Measurements from ENCODE around the gene ZDHHC18. TPM values are rescaled to one million over a fixed set of nuclear protein-coding genes. Genes with fewer than 3 reads are reported as not detected.

Gene ZDHHC18
- total and polyA plus RNA-seq, 9 donors: 9.5 to 15.8 (median 12.3) TPM

DNA sequence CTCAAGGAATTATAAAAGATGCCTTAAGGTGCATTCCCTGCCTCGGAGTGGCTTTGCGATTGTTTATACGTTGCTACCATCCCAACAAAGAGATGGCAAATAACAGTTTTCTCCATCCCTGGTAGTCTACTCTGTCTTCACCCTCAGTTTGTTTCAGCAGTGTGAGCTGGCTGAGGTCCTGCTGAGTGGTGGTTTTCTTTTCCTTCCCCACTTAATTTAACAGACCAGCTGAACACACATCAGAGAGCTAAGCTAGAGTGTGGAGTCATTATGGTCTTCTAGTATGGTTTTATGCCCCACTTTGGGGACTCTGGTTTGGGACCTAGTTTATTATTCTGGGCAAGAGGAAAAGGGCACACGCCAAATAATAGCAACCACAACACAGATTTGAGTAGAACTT, 36.6 kb upstream of the ZDHHC18 start:
- Histone ChIP-seq H3K27me3 (no peaks in the 10 kb centered on the region), H3K9me3 (no peaks in the 10 kb centered on the region), H3K4me3 (no peak overlapping the region), H3K4me1 (ENCODE audit: insufficient read depth) (peaks cover 15% of the 10 kb centered on the region), H3K27ac (no peak overlapping the region), H3K36me3 (no peaks in the 10 kb centered on the region)
- intact Hi-C loops (cut with DNase I): loop anchor here (2.0 to 10.0 kb wide), 5 partner anchors 65 to 188 kb away; partner anchors contain the start of gene ARID1A (in 3 of the 4)
- TF ChIP-seq, protein P1, sequence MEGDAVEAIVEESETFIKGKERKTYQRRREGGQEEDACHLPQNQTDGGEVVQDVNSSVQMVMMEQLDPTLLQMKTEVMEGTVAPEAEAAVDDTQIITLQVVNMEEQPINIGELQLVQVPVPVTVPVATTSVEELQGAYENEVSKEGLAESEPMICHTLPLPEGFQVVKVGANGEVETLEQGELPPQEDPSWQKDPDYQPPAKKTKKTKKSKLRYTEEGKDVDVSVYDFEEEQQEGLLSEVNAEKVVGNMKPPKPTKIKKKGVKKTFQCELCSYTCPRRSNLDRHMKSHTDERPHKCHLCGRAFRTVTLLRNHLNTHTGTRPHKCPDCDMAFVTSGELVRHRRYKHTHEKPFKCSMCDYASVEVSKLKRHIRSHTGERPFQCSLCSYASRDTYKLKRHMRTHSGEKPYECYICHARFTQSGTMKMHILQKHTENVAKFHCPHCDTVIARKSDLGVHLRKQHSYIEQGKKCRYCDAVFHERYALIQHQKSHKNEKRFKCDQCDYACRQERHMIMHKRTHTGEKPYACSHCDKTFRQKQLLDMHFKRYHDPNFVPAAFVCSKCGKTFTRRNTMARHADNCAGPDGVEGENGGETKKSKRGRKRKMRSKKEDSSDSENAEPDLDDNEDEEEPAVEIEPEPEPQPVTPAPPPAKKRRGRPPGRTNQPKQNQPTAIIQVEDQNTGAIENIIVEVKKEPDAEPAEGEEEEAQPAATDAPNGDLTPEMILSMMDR (IDR thresholded peaks at IDR 0.05): no peak
- TF ChIP-seq POLR2A (IDR thresholded peaks at IDR 0.05) (no peak), EP300 (IDR thresholded peaks at IDR 0.05) (no peak)
- WGBS, 3 donors: 66 to 76% (median 71%) methylated on average over 4 of the region's 4 CpGs
- no peak for DNase-seq

DNA sequence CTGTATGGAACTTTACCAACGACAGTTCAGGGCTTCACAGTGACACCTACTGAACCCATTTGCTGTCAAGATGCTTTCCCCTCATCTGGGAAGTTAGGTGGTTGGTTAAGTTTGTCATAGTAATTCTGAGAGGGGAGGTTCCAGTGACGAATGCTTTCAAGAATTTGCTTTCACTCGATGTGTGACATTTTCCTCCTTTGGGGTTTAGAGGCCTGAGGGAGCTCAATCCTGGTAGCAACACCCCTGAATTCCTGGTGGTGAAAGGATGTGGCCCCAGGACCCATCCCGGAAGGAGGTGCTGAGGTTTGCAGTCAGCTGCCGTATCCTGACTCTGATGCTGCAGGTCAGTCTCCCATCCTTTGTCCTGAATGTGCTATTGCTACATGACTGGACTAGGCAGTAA, 35.9 kb upstream of the ZDHHC18 start:
- Histone ChIP-seq H3K4me3 (no peak overlapping the region), H3K27ac (no peak overlapping the region), H3K9me3 (no peaks in the 10 kb centered on the region), H3K36me3 (no peaks in the 10 kb centered on the region), H3K27me3 (no peaks in the 10 kb centered on the region), H3K4me1 (ENCODE audit: insufficient read depth) (peaks cover 10% of the 10 kb centered on the region)
- DNase-seq: no peak
- TF ChIP-seq EP300 (IDR thresholded peaks at IDR 0.05) (no peak), POLR2A (IDR thresholded peaks at IDR 0.05) (no peak)
- TF ChIP-seq, protein P1 (IDR thresholded peaks at IDR 0.05): no peak
- 68 to 80% (median 75%) methylated on average over 5 of the region's 5 CpGs for WGBS, 3 donors
- intact Hi-C loops (cut with DNase I): loop anchor here in 3 of 4 donors (2.0 to 5.0 kb wide), 2 partner anchors 188 kb away; no protein-coding TSS in a partner anchor

DNA sequence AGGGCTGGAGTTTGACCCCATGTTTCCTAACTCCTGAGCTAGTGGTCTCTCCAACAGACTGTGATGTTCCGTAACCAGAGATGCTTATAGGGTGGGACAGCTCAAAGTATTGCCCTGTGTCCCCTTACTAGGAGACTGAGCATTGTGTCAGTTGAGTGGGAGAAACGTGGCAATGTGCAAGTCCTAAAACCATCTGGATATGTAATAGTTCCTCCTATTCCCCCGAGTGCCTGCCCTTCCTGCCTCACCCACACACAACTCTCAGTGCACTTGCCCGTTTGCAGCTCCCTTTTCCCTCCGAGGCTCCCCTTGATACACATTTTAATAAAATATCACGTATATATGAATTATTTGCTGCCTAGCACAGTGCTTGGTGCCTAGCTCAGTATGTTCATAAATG, 35.3 kb upstream of the ZDHHC18 start:
- 64 to 69% (median 68%) methylated on average over 6 of the region's 6 CpGs for WGBS, 3 donors
- H3K36me3 ChIP-seq: no peaks in the 10 kb centered on the region
- intact Hi-C loops (cut with DNase I): loop anchor here in 3 of 4 donors (2.0 to 5.0 kb wide), 2 partner anchors 188 to 189 kb away; no protein-coding TSS in a partner anchor

DNA sequence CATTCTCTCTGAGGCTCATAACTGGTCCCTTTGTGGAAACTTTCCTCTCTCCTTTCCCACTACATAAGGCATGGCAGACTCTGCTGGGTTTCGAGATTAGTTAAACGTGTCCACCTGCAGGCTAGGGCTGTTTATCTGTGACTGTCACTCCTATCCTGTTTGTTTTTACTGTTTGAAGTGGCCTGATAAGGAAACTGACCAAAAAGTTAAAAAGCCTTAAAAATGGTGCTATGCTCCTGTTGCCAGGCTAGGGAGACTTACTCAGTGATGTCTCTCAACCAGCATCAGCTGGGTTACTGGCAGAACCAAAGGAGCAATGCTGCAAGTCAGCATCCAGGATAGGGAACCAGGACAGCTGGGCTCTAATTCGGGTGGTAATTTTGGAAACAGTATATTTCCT, 34.9 kb upstream of the ZDHHC18 start:
- H3K4me3 ChIP-seq: no peak overlapping the region
- 63 to 75% (median 66%) methylated on average over 3 of the region's 3 CpGs for WGBS, 3 donors
- no peak for DNase-seq
- no peak overlapping the region for H3K27ac ChIP-seq
- H3K36me3 ChIP-seq: no peaks in the 10 kb centered on the region
- no peak for TF ChIP-seq EP300 (IDR thresholded peaks at IDR 0.05)
- no peak for TF ChIP-seq POLR2A (IDR thresholded peaks at IDR 0.05)
- TF ChIP-seq, protein P1 (IDR thresholded peaks at IDR 0.05): no peak
- intact Hi-C loops (cut with DNase I): loop anchor here in 3 of 4 donors (2.0 to 5.0 kb wide), 2 partner anchors 189 kb away; no protein-coding TSS in a partner anchor
- H3K9me3 ChIP-seq: no peaks in the 10 kb centered on the region
- H3K4me1 ChIP-seq (ENCODE audit: insufficient read depth): peaks cover 2% of the 10 kb centered on the region
- H3K27me3 ChIP-seq: no peaks in the 10 kb centered on the region

More for the DNA sequence above, 35.3 kb upstream of the ZDHHC18 start:
- DNase-seq: no peak
- Histone ChIP-seq H3K4me1 (ENCODE audit: insufficient read depth) (peaks cover 5% of the 10 kb centered on the region), H3K27me3 (no peaks in the 10 kb centered on the region), H3K4me3 (no peak overlapping the region), H3K9me3 (no peaks in the 10 kb centered on the region), H3K27ac (no peak overlapping the region)
- TF ChIP-seq POLR2A (IDR thresholded peaks at IDR 0.05) (no peak), EP300 (IDR thresholded peaks at IDR 0.05) (no peak)

GRCh38 chr1:26792924-26793323, 33.6 kb upstream of the ZDHHC18 start:
- WGBS, 3 donors: 87 to 95% (median 95%) methylated on average over 2 of the region's 2 CpGs
- DNase-seq: no peak

More at GRCh38 chr1:26792924-26793323, 33.6 kb upstream of the ZDHHC18 start:
- TF ChIP-seq, protein P1 (IDR thresholded peaks at IDR 0.05): no peak
- no peak for TF ChIP-seq POLR2A (IDR thresholded peaks at IDR 0.05)
- TF ChIP-seq EP300 (IDR thresholded peaks at IDR 0.05): no peak
- H3K4me1 ChIP-seq (ENCODE audit: insufficient read depth): no peaks in the 10 kb centered on the region
- no peaks in the 10 kb centered on the region for H3K9me3 ChIP-seq
- H3K27me3 ChIP-seq: no peaks in the 10 kb centered on the region
- no peaks in the 10 kb centered on the region for H3K36me3 ChIP-seq
- H3K27ac ChIP-seq: no peak overlapping the region
- intact Hi-C loops (cut with DNase I): loop anchor here in 1 of 4 donors (5.0 kb wide), 1 partner anchor 191 kb away; no protein-coding TSS in a partner anchor
- H3K4me3 ChIP-seq: no peak overlapping the region
